22Rv1 (cell line): ENCODE measurements around the gene SRPK2.

ENCODE experiments used
- CTCF ChIP-seq: fragments of 450-650 bp; IDR thresholded peaks from 2 replicates; pipeline ENCODE4 v1.5.1; 2017; ENCODE audit warnings: mild to moderate bottlenecking
- ZFX ChIP-seq: fragments of 450-650 bp; IDR thresholded peaks from 2 replicates; pipeline ENCODE4 v1.6.1; 2017; ENCODE audit warnings: antibody characterized with exemption, borderline replicate concordance

GRCh38 chr7:105098863-105099515, 289.7 kb downstream of the SRPK2 start:
- TF ChIP-seq CTCF (no peak), ZFX (no peak)
